ENCODE results near the gene YWHAH.
A peak's percentile ranks its signal among the peaks of the same experiment; 100 is the strongest.

YWHAH gene

GRCh38 chr22:31951194-31952093 is 7.1 kb downstream of the YWHAH start:
- Histone ChIP-seq H3K9me3 (ENCODE audit: control insufficient read depth in 2 of 2, low read length in 2 of 2) (no peaks in the 10 kb centered on the region), H3K36me3 (ENCODE audit: control insufficient read depth in 2 of 2, insufficient read depth in 2 of 2, low read length in 2 of 2) (peaks cover 10 to 14% of the 10 kb centered on the region in 2 donors), H3K9ac (ENCODE audit: low read length in 2 of 2) (peak overlapping the region in 1 of 2 donors; percentile 40), H3K4me3 (ENCODE audit: low read length in 2 of 2) (no peak overlapping the region), H3K27ac (ENCODE audit: low read length) (peak overlapping the region; percentile 58), H3K4me1 (ENCODE audit: control insufficient read depth, insufficient read depth, low read length) (peaks cover 28% of the 10 kb centered on the region), H3K27me3 (ENCODE audit: control insufficient read depth in 1 of 2, insufficient read depth in 2 of 2, low read length in 2 of 2) (no peaks in the 10 kb centered on the region)

GRCh38 chr22:31952094-31952401 is 7.7 kb downstream of the YWHAH start:
- no peak overlapping the region for H3K4me3 ChIP-seq (ENCODE audit: low read length in 2 of 2)
- peak overlapping the region; percentile 58 for H3K27ac ChIP-seq (ENCODE audit: low read length)
- peak overlapping the region in 1 of 2 donors; percentile 40 for H3K9ac ChIP-seq (ENCODE audit: low read length in 2 of 2)
- H3K9me3 ChIP-seq (ENCODE audit: control insufficient read depth in 2 of 2, low read length in 2 of 2), result no peaks in the 10 kb centered on the region
- H3K36me3 ChIP-seq (ENCODE audit: control insufficient read depth in 2 of 2, insufficient read depth in 2 of 2, low read length in 2 of 2), result peaks cover 16 to 20% of the 10 kb centered on the region in 2 donors
- no peaks in the 10 kb centered on the region for H3K27me3 ChIP-seq (ENCODE audit: control insufficient read depth in 1 of 2, insufficient read depth in 2 of 2, low read length in 2 of 2)
- H3K4me1 ChIP-seq (ENCODE audit: control insufficient read depth, insufficient read depth, low read length), result peaks cover 26% of the 10 kb centered on the region

GRCh38 chr22:31952472-31952871 is 8.1 kb downstream of the YWHAH start:
- Histone ChIP-seq H3K36me3 (ENCODE audit: control insufficient read depth in 2 of 2, insufficient read depth in 2 of 2, low read length in 2 of 2) (peaks cover 16 to 21% of the 10 kb centered on the region in 2 donors), H3K9me3 (ENCODE audit: control insufficient read depth in 2 of 2, low read length in 2 of 2) (no peaks in the 10 kb centered on the region), H3K4me1 (ENCODE audit: control insufficient read depth, insufficient read depth, low read length) (peaks cover 26% of the 10 kb centered on the region), H3K27ac (ENCODE audit: low read length) (peak overlapping the region; percentile 58), H3K27me3 (ENCODE audit: control insufficient read depth in 1 of 2, insufficient read depth in 2 of 2, low read length in 2 of 2) (no peaks in the 10 kb centered on the region), H3K4me3 (ENCODE audit: low read length in 2 of 2) (no peak overlapping the region), H3K9ac (ENCODE audit: low read length in 2 of 2) (peak overlapping the region in 1 of 2 donors; percentile 40)

GRCh38 chr22:31953261-31953660 is 8.9 kb downstream of the YWHAH start:
- Histone ChIP-seq H3K36me3 (ENCODE audit: control insufficient read depth in 2 of 2, insufficient read depth in 2 of 2, low read length in 2 of 2) (peaks cover 16 to 22% of the 10 kb centered on the region in 2 donors), H3K27ac (ENCODE audit: low read length) (no peak overlapping the region), H3K27me3 (ENCODE audit: control insufficient read depth in 1 of 2, insufficient read depth in 2 of 2, low read length in 2 of 2) (no peaks in the 10 kb centered on the region), H3K4me1 (ENCODE audit: control insufficient read depth, insufficient read depth, low read length) (peaks cover 26% of the 10 kb centered on the region), H3K4me3 (ENCODE audit: low read length in 2 of 2) (no peak overlapping the region), H3K9me3 (ENCODE audit: control insufficient read depth in 2 of 2, low read length in 2 of 2) (no peaks in the 10 kb centered on the region), H3K9ac (ENCODE audit: low read length in 2 of 2) (no peak overlapping the region)

GRCh38 chr22:31954535-31955523 is 10.5 kb downstream of the YWHAH start:
- Histone ChIP-seq H3K27me3 (ENCODE audit: control insufficient read depth in 1 of 2, insufficient read depth in 2 of 2, low read length in 2 of 2) (no peaks in the 10 kb centered on the region), H3K36me3 (ENCODE audit: control insufficient read depth in 2 of 2, insufficient read depth in 2 of 2, low read length in 2 of 2) (peaks cover 14 to 19% of the 10 kb centered on the region in 2 donors)

GRCh38 chr22:31956360-31956759 is 12.0 kb downstream of the YWHAH start:
- no peaks in the 10 kb centered on the region for H3K27me3 ChIP-seq (ENCODE audit: control insufficient read depth in 1 of 2, insufficient read depth in 2 of 2, low read length in 2 of 2)
- no peak overlapping the region for H3K27ac ChIP-seq (ENCODE audit: low read length)
- H3K36me3 ChIP-seq (ENCODE audit: control insufficient read depth in 2 of 2, insufficient read depth in 2 of 2, low read length in 2 of 2), result peaks cover 12 to 19% of the 10 kb centered on the region in 2 donors
- H3K4me3 ChIP-seq (ENCODE audit: low read length in 2 of 2), result no peak overlapping the region
- peaks cover 14% of the 10 kb centered on the region for H3K4me1 ChIP-seq (ENCODE audit: control insufficient read depth, insufficient read depth, low read length)
- H3K9ac ChIP-seq (ENCODE audit: low read length in 2 of 2), result no peak overlapping the region
- H3K9me3 ChIP-seq (ENCODE audit: control insufficient read depth in 2 of 2, low read length in 2 of 2), result no peaks in the 10 kb centered on the region

More at GRCh38 chr22:31954535-31955523, 10.5 kb downstream of the YWHAH start:
- Histone ChIP-seq H3K9ac (ENCODE audit: low read length in 2 of 2) (no peak overlapping the region), H3K9me3 (ENCODE audit: control insufficient read depth in 2 of 2, low read length in 2 of 2) (no peaks in the 10 kb centered on the region), H3K4me1 (ENCODE audit: control insufficient read depth, insufficient read depth, low read length) (peaks cover 26% of the 10 kb centered on the region), H3K27ac (ENCODE audit: low read length) (no peak overlapping the region), H3K4me3 (ENCODE audit: low read length in 2 of 2) (no peak overlapping the region)

DNA sequence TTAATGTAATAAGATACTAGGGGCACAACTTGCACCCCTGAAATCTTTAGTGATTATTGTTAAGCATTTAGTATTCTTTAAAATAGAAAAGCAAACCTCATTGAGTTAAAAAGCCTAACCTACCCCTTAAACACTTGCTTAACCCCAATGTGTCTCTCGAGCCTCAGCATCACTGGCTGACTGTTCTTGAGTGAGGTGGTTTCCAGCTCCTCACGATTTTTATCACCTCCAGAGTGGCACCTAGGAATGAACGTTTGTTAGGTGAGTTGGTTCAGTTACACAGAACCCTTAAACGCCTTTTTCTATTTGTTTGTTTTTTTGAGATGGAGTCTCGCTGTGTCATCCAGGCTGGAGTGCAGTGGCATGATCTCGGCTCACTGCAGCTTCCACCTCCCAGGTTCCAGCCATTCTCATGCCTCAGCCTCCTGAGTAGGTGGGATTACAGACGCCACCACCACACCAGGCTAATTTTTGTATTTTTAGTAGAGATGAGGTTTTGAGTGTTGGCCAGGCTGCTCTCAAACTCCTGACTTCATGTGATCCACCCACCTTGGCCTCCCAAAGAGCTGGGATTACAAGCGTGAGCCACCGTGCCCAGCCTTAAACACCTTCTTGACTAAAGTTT is 13.7 kb downstream of the YWHAH start:
- peaks cover 6% of the 10 kb centered on the region for H3K4me1 ChIP-seq (ENCODE audit: control insufficient read depth, insufficient read depth, low read length)
- H3K9me3 ChIP-seq (ENCODE audit: control insufficient read depth in 2 of 2, low read length in 2 of 2), result no peaks in the 10 kb centered on the region
- no peak overlapping the region for H3K4me3 ChIP-seq (ENCODE audit: low read length in 2 of 2)
- no peaks in the 10 kb centered on the region for H3K27me3 ChIP-seq (ENCODE audit: control insufficient read depth in 1 of 2, insufficient read depth in 2 of 2, low read length in 2 of 2)
- no peak overlapping the region for H3K27ac ChIP-seq (ENCODE audit: low read length)
- no peak overlapping the region for H3K9ac ChIP-seq (ENCODE audit: low read length in 2 of 2)
- peaks cover 12 to 19% of the 10 kb centered on the region in 2 donors for H3K36me3 ChIP-seq (ENCODE audit: control insufficient read depth in 2 of 2, insufficient read depth in 2 of 2, low read length in 2 of 2)

GRCh38 chr22:31958625-31959239 is 14.4 kb downstream of the YWHAH start:
- Histone ChIP-seq H3K9me3 (ENCODE audit: control insufficient read depth in 2 of 2, low read length in 2 of 2) (no peaks in the 10 kb centered on the region), H3K9ac (ENCODE audit: low read length in 2 of 2) (no peak overlapping the region), H3K4me1 (ENCODE audit: control insufficient read depth, insufficient read depth, low read length) (peaks cover 6% of the 10 kb centered on the region), H3K27ac (ENCODE audit: low read length) (no peak overlapping the region), H3K27me3 (ENCODE audit: control insufficient read depth in 1 of 2, insufficient read depth in 2 of 2, low read length in 2 of 2) (no peaks in the 10 kb centered on the region), H3K4me3 (ENCODE audit: low read length in 2 of 2) (no peak overlapping the region), H3K36me3 (ENCODE audit: control insufficient read depth in 2 of 2, insufficient read depth in 2 of 2, low read length in 2 of 2) (peaks cover 12 to 19% of the 10 kb centered on the region in 2 donors)

DNA sequence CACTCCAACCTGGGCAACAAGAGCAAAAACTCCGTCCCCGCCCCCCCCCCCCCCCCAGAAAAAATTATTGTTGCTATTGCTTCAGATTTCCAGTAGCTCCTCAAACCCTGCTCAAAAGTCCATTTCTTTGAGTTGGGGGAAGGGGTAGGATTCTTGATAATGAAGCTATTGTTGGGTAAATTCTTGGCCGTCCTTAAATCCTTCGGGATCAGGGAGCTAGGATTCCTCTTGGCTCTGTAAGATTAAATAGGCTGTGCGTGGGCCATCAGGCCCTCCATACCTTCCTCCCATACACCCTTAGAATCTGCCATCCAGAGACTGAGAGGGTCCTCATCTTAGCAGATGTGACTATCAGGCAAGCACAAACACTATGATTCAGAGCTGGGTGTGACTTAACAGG is 16.4 kb downstream of the YWHAH start:
- no peaks in the 10 kb centered on the region for H3K27me3 ChIP-seq (ENCODE audit: control insufficient read depth in 1 of 2, insufficient read depth in 2 of 2, low read length in 2 of 2)
- H3K27ac ChIP-seq (ENCODE audit: low read length), result no peak overlapping the region
- H3K4me1 ChIP-seq (ENCODE audit: control insufficient read depth, insufficient read depth, low read length), result no peaks in the 10 kb centered on the region
- H3K4me3 ChIP-seq (ENCODE audit: low read length in 2 of 2), result no peak overlapping the region
- peaks cover 12 to 19% of the 10 kb centered on the region in 2 donors for H3K36me3 ChIP-seq (ENCODE audit: control insufficient read depth in 2 of 2, insufficient read depth in 2 of 2, low read length in 2 of 2)
- no peaks in the 10 kb centered on the region for H3K9me3 ChIP-seq (ENCODE audit: control insufficient read depth in 2 of 2, low read length in 2 of 2)
- H3K9ac ChIP-seq (ENCODE audit: low read length in 2 of 2), result no peak overlapping the region
